HCT116 (cell line): ENCODE data around the gene RYR2. TPM values are rescaled to one million over a fixed set of nuclear protein-coding genes. Genes with fewer than 3 reads are reported as not detected.

ENCODE experiments used
- ATAC-seq: fragments of 200-7000 bp; cut with Tn5 transposase; 2 replicates; pipeline ENCODE4 v1.9.1; 2020; ENCODE audit warnings: mild to moderate bottlenecking, moderate library complexity
- BruUV-seq: library from RNA; stranded (reverse); fragments of 400-500 nt; replicated peaks from 2 replicates; lab custom pipeline; 2021; lab: Mats Ljungman, UMichigan
- CTCF ChIA-PET: fragments of 300-600 bp; sonication (Branson Sonifier 250); formaldehyde crosslinking; loops from one replicate; lab custom pipeline; 2021; ENCODE audit warnings: antibody characterized with exemption; lab: Charles Lee
- POLR2A ChIA-PET: fragments of 300-600, 350-600 bp; sonication (Branson Sonifier 250); formaldehyde crosslinking; loops from one replicate; lab custom pipeline; 2021; ENCODE audit warnings: antibody characterized with exemption; lab: Charles Lee
- RAD21 ChIA-PET, 2 experiments: fragments of 300-600 bp; sonication (Branson Sonifier 250); formaldehyde crosslinking; loops; one replicate each; lab custom pipeline; 2023; ENCODE audit warnings: low total read pairs in 2 of 2; ENCODE audit not compliant: uncharacterized antibody in 2 of 2, unreplicated experiment in 2 of 2, low non-redundant PET in 1 of 2; lab: Charles Lee
- DNase-seq: peaks from one replicate; pipeline ENCODE4 v3.0.0-alpha.2; 2010; ENCODE audit warnings: low read depth, low spot score
- H2AFZ ChIP-seq: fragments of 200-600 bp; shearing (Covaris generic), sonication (generic); 2 replicates; pipeline ENCODE4 v1.6.1; 2017; ENCODE audit warnings: low read depth, mixed run types, mixed read lengths, antibody characterized with exemption, low read length; ENCODE audit not compliant: poor library complexity, severe bottlenecking
- H3K27ac ChIP-seq: 2 replicates; pipeline ENCODE4 v1.5.1; 2012; ENCODE audit warnings: low read depth, low read length
- H3K27me3 ChIP-seq: fragments of 200-600 bp; sonication (generic); 2 replicates; pipeline ENCODE4 v1.6.1; 2016; ENCODE audit warnings: mixed run types, low read length, mixed read lengths; ENCODE audit not compliant: insufficient read depth
- H3K36me3 ChIP-seq, 2 experiments: fragments of 200-500 bp in 1 of 2; fragments of 200-600 bp in 1 of 2; sonication (Bioruptor generic) in 1 of 2; sonication (generic) in 1 of 2; 2 replicates each; pipeline versions ENCODE4 v1.5.1 to v1.6.1; 2014 to 2016; ENCODE audit warnings: low read length in 2 of 2, inconsistent platforms in 1 of 2, mixed read lengths in 1 of 2, mixed run types in 1 of 2; ENCODE audit not compliant: insufficient read depth in 2 of 2, control insufficient read depth in 1 of 2
- H3K4me1 ChIP-seq, 2 experiments: fragments of 200-600 bp in 1 of 2; sonication (generic) in 1 of 2; 2 replicates each; pipeline versions ENCODE4 v1.5.1 to v1.6.1; 2012 to 2017; ENCODE audit warnings: low read length in 2 of 2, inconsistent platforms in 1 of 2, mild to moderate bottlenecking in 1 of 2, mixed read lengths in 1 of 2, mixed run types in 1 of 2, moderate library complexity in 1 of 2; ENCODE audit not compliant: insufficient read depth in 2 of 2, control insufficient read depth in 1 of 2
- H3K4me2 ChIP-seq: fragments of 200-600 bp; sonication (generic); 2 replicates; pipeline ENCODE4 v1.6.1; 2017; ENCODE audit warnings: mixed run types, low read length, mixed read lengths
- H3K4me3 ChIP-seq, 2 experiments: fragments of 200-600 bp in 1 of 2; sonication (generic) in 1 of 2; replicated peaks in 1 of 2; 2 replicates each; pipeline ENCODE4 v1.5.1; 2011 to 2016; ENCODE audit warnings: low read length in 2 of 2, control low read depth in 1 of 2, low read depth in 1 of 2, mild to moderate bottlenecking in 1 of 2, mixed read lengths in 1 of 2, mixed run types in 1 of 2
- H3K79me2 ChIP-seq: fragments of 200-600 bp; sonication (generic); 2 replicates; pipeline ENCODE4 v1.6.1; 2017; ENCODE audit warnings: mild to moderate bottlenecking, mixed run types, low read length, moderate library complexity, mixed read lengths; ENCODE audit not compliant: insufficient read depth
- H3K9ac ChIP-seq: fragments of 200-600 bp; sonication (generic); 2 replicates; pipeline ENCODE4 v1.6.1; 2016; ENCODE audit warnings: low read length, mixed read lengths
- H3K9me2 ChIP-seq: fragments of 200-600 bp; sonication (generic), shearing (Covaris generic); 2 replicates; pipeline ENCODE4 v1.6.1; 2017; ENCODE audit warnings: mixed run types, mild to moderate bottlenecking, moderate library complexity; ENCODE audit not compliant: insufficient read depth
- H3K9me3 ChIP-seq, 2 experiments: fragments of 200-500 bp in 1 of 2; fragments of 200-600 bp in 1 of 2; sonication (Bioruptor generic) in 1 of 2; sonication (generic) in 1 of 2; 2 replicates each; pipeline ENCODE4 v1.6.1; 2014 to 2017; ENCODE audit warnings: low read length in 2 of 2, mixed read lengths in 2 of 2, inconsistent platforms in 1 of 2, low read depth in 1 of 2, mild to moderate bottlenecking in 1 of 2, mixed run types in 1 of 2, moderate library complexity in 1 of 2; ENCODE audit not compliant: control insufficient read depth in 1 of 2, insufficient read depth in 1 of 2
- H4K20me1 ChIP-seq: fragments of 200-600 bp; sonication (generic), shearing (Covaris generic); 2 replicates; pipeline ENCODE4 v1.6.1; 2017; ENCODE audit warnings: mixed run types, mild to moderate bottlenecking, moderate library complexity; ENCODE audit not compliant: insufficient read depth
- CBX3 ChIP-seq: IDR thresholded peaks from 2 replicates; pipeline ENCODE4 v1.6.1; 2012; ENCODE audit warnings: low read depth
- CEBPB ChIP-seq: IDR thresholded peaks from 2 replicates; pipeline ENCODE4 v1.6.1; 2012; ENCODE audit warnings: low read depth
- EGR1 ChIP-seq: IDR thresholded peaks from 2 replicates; pipeline ENCODE4 v1.6.1; 2012; ENCODE audit warnings: low read depth
- EZH2 ChIP-seq: fragments of 200-600 bp; sonication (generic); IDR thresholded peaks from 2 replicates; pipeline ENCODE4 v1.6.1; 2017; ENCODE audit warnings: antibody characterized with exemption, mixed run types
- EZH2phosphoT487 ChIP-seq: fragments of 200-600 bp; IDR thresholded peaks from 2 replicates; pipeline ENCODE4 v1.6.1; 2018; ENCODE audit warnings: antibody characterized with exemption, borderline replicate concordance
- FOSL1 ChIP-seq: IDR thresholded peaks from 2 replicates; pipeline ENCODE4 v1.6.1; 2012; ENCODE audit warnings: low read depth
- POLR2A ChIP-seq: IDR thresholded peaks from 2 replicates; pipeline ENCODE4 v1.7.0; 2011; ENCODE audit warnings: borderline replicate concordance; ENCODE audit not compliant: insufficient read depth, insufficient read length; ENCODE audit errors: extremely low read depth
- SIN3A ChIP-seq: IDR thresholded peaks from 2 replicates; pipeline ENCODE4 v1.6.1; 2012; ENCODE audit warnings: low read depth
- TCF7L2 ChIP-seq: IDR thresholded peaks from 2 replicates; pipeline ENCODE4 v1.7.0; 2011; ENCODE audit warnings: borderline replicate concordance, inconsistent platforms; ENCODE audit not compliant: insufficient read depth, insufficient read length; ENCODE audit errors: extremely low read depth
- intact Hi-C: fragments of 100-400 bp; cut with micrococcal nuclease; formaldehyde crosslinking; loops from 2 replicates; pipeline ENCODE4 v1.10.0; 2022
- total RNA-seq: library from RNA; stranded (reverse); gene quantifications from one replicate; pipeline ENCODE4 v1.2.1, GENCODE V29; 2021; ENCODE audit not compliant: unreplicated experiment
- TF ChIP-seq, protein P1 (sequence below), 3 experiments: fragments of 200-600 bp in 1 of 3; sonication (generic) in 1 of 3; IDR thresholded peaks in 2 of 3; conservative IDR thresholded peaks in 1 of 3; 2 replicates each; pipeline ENCODE4 v1.5.1; 2012 to 2017; ENCODE audit warnings: low read depth in 2 of 3, low read length in 2 of 3, antibody characterized with exemption in 1 of 3, borderline replicate concordance in 1 of 3, control low read depth in 1 of 3, mild to moderate bottlenecking in 1 of 3, mixed read lengths in 1 of 3, mixed run types in 1 of 3, moderate library complexity in 1 of 3; ENCODE audit not compliant: insufficient read depth in 1 of 3

The RYR2 gene
- total RNA-seq, 1 experiment from 2014 or later: 0.02 TPM

DNA sequence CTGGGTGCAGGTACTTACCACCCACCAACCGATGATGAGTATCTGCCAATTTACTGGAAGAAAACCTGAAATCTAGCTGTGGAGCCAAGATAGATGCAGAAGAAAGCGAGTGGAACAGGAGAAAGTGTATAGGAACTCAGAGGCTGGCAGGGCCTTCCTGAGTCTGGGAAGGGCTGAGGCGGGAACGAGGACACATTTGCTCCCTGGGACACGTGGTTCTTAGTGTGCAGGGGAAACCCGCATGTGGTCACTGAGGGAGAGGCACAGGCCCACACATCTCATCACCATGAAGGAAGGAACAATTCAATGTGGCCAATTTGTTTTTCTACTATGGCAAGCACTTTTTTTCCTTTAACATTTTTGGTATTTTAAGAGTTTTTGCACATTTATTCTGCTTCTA lies 8.2 kb downstream of the RYR2 start:
- no peaks in the 10 kb centered on the region for H3K4me1 ChIP-seq
- peaks cover 48% of the 10 kb centered on the region for H3K27me3 ChIP-seq
- no peaks in the 10 kb centered on the region for H3K79me2 ChIP-seq
- ATAC-seq: no peak
- POLR2A ChIA-PET: no interaction called here
- H3K27ac ChIP-seq: no peak overlapping the region
- no peaks in the 10 kb centered on the region for H3K9me3 ChIP-seq
- DNase-seq: no peak
- H3K4me2 ChIP-seq: no peak overlapping the region
- intact Hi-C loops: no loop called here
- TF ChIP-seq EGR1 (no peak), CBX3 (no peak), EZH2phosphoT487 (no peak), CEBPB (no peak), EZH2 (no peak)
- TF ChIP-seq, protein P1, sequence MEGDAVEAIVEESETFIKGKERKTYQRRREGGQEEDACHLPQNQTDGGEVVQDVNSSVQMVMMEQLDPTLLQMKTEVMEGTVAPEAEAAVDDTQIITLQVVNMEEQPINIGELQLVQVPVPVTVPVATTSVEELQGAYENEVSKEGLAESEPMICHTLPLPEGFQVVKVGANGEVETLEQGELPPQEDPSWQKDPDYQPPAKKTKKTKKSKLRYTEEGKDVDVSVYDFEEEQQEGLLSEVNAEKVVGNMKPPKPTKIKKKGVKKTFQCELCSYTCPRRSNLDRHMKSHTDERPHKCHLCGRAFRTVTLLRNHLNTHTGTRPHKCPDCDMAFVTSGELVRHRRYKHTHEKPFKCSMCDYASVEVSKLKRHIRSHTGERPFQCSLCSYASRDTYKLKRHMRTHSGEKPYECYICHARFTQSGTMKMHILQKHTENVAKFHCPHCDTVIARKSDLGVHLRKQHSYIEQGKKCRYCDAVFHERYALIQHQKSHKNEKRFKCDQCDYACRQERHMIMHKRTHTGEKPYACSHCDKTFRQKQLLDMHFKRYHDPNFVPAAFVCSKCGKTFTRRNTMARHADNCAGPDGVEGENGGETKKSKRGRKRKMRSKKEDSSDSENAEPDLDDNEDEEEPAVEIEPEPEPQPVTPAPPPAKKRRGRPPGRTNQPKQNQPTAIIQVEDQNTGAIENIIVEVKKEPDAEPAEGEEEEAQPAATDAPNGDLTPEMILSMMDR (IDR thresholded peaks at IDR 0.05 in 2 of 3, conservative IDR thresholded peaks at IDR 0.05 in 1 of 3; ENCODE audit: borderline replicate concordance in 1 of 3, insufficient read depth in 1 of 3, low read depth in 2 of 3, low read length in 2 of 3): no peak
- no peak overlapping the region for H3K4me3 ChIP-seq
- H2AFZ ChIP-seq: no peak overlapping the region
- H4K20me1 ChIP-seq: no peaks in the 10 kb centered on the region
- H3K9ac ChIP-seq: no peak overlapping the region
- no peaks in the 10 kb centered on the region for H3K36me3 ChIP-seq
- H3K9me2 ChIP-seq: no peaks in the 10 kb centered on the region
- RAD21 ChIA-PET: no interaction called here
- CTCF ChIA-PET: no interaction called here
- no TSS peak for BruUV-seq

DNA sequence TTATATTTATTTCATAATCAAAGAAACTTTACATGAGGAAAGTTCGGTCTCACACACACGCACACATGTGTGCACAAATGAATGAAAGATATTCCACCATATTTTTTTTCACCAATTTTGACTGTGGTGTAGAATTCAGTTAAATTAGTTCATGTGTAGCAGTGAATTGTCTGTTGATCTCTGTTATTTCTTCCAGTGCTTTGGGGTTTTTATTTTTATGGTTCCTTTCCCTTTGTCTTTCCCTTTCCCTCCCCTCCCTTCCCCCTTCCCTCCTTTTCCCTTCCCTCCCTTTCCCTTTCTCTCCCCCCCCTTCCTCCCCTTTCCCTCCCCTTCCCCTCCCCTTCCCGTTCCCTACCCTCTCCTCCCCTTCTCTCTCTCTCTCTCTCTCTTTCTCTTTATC lies 8.9 kb downstream of the RYR2 start:
- peaks cover 43% of the 10 kb centered on the region for H3K27me3 ChIP-seq
- CTCF ChIA-PET: no interaction called here

More for the DNA sequence above, 8.9 kb downstream of the RYR2 start:
- RAD21 ChIA-PET: no interaction called here
- Histone ChIP-seq H3K79me2 (no peaks in the 10 kb centered on the region), H3K4me3 (no peak overlapping the region), H4K20me1 (no peaks in the 10 kb centered on the region), H2AFZ (no peak overlapping the region), H3K9me3 (no peaks in the 10 kb centered on the region), H3K9ac (no peak overlapping the region), H3K4me2 (no peak overlapping the region), H3K4me1 (no peaks in the 10 kb centered on the region), H3K27ac (no peak overlapping the region), H3K9me2 (no peaks in the 10 kb centered on the region), H3K36me3 (no peaks in the 10 kb centered on the region)
- TF ChIP-seq FOSL1: no peak
- no peak for TF ChIP-seq POLR2A
- TF ChIP-seq SIN3A: no peak
- TF ChIP-seq TCF7L2: no peak
- DNase-seq (no peak), ATAC-seq (no peak)
- intact Hi-C loops: no loop called here
- POLR2A ChIA-PET: no interaction called here
- BruUV-seq: no TSS peak
